Renal cortex interstitium (tissue), 15 donors: Measurements from ENCODE around the gene TSKS. TPM values are rescaled to one million over a fixed set of nuclear protein-coding genes. Genes with fewer than 3 reads are reported as not detected.

Source experiments
- DNase-seq, 11 donors: peaks; one replicate each; pipeline ENCODE4 v3.0.0-alpha.2; 2013; ENCODE audit warnings: low read depth in 9 of 11, low spot score in 4 of 11; ENCODE audit errors: extremely low read depth in 1 of 11
- long read RNA-seq, 16 experiments: transcript quantifications; one replicate each; lab custom pipeline, GENCODE V29; 2026
- polyA plus RNA-seq, 3 donors: library from polyadenylated mRNA; unstranded; fragments of 120-200 nt; gene quantifications; one replicate each; pipeline ENCODE4 v1.2.1, GENCODE V29; 2013; ENCODE audit not compliant: insufficient read length in 3 of 3

The TSKS gene, protein sequence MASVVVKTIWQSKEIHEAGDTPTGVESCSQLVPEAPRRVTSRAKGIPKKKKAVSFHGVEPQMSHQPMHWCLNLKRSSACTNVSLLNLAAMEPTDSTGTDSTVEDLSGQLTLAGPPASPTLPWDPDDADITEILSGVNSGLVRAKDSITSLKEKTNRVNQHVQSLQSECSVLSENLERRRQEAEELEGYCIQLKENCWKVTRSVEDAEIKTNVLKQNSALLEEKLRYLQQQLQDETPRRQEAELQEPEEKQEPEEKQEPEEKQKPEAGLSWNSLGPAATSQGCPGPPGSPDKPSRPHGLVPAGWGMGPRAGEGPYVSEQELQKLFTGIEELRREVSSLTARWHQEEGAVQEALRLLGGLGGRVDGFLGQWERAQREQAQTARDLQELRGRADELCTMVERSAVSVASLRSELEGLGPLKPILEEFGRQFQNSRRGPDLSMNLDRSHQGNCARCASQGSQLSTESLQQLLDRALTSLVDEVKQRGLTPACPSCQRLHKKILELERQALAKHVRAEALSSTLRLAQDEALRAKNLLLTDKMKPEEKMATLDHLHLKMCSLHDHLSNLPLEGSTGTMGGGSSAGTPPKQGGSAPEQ
- under 1 TPM in 2 of 3 donors, not detected in 1; 0.10 to 0.18 TPM for polyA plus RNA-seq
- long read RNA-seq, donor 1 = 0 reads
- long read RNA-seq, donor 2 = 0 reads
- long read RNA-seq, donor 3 = 0 reads
- long read RNA-seq, donor 4 = 0 reads
- long read RNA-seq, donor 5, partial matches to known transcripts = 811 of 900 reads
- long read RNA-seq, donor 5, other reads (novel, unspliced or antisense) = 89 of 900 reads
- long read RNA-seq, donor 6 = 0 reads
- long read RNA-seq, donor 7 = 0 reads
- long read RNA-seq, donor 8 = 0 reads
- long read RNA-seq, donor 9, partial matches to known transcripts = 0 of 1 reads
- long read RNA-seq, donor 9, other reads (novel, unspliced or antisense) = 0 of 1 reads
- long read RNA-seq, donor 10 = 0 reads
- long read RNA-seq, donor 11 = 0 reads
- long read RNA-seq, donor 12 = 0 reads
- long read RNA-seq, donor 13, partial matches to known transcripts = 440 of 764 reads
- long read RNA-seq, donor 13, other reads (novel, unspliced or antisense) = 324 of 764 reads
- long read RNA-seq, donor 14 = 0 reads
- long read RNA-seq, donor 15, partial matches to known transcripts = 68 of 170 reads
- long read RNA-seq, donor 15, other reads (novel, unspliced or antisense) = 101 of 170 reads
- long read RNA-seq, donor 16 = 0 reads

DNA sequence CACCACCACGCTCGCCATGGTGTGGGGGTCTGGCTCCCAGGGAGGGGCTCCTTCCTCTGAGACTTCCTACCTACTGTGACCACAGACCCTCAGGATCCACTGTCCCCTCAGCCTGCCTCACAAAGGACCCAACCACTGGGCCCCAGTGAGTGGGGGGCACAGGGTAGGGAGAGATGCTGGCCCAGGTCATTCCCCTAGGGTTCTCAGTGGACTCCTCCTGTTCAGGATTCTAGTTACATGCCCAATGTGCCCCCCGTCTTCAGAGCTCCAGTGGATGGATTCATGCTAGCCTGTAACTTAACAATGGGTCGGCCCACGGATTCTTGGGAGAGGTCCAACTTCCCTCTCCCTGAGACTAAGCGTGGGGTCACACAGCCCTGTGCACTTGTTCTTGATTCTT lies at the start of gene TSKS:
TSKS (minus strand) TSS at position 77 of the 400 bp plus-strand sequence; CDS start at position 18, 59 bp downstream.
- no peak for DNase-seq

DNA sequence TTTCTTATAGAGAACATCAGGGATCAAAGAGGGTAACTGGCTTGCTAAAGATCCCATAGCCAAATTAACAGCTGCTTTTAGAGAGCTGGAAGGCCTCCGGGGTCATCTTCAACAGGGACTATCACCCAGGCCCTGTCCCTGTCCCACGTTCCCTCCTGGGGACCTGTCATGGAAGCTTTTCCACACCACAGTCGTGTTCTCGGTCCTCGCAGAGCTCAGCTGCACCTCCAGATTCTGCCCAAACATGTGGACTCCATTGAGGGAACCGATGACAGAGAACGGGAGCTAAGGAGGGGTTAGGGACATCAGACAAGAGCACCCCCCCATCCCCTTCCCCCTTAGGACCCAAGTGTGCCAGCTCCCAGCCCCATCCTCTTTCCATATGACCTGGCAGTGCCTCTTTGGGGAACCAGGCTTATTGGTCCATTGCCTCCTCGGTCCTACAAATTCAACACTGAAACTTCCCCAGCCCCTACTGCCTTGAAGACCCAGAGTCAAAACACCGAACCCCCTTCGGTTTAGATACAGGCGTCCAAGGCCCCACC lies 49.4 kb upstream of the TSKS start:
- DNase-seq = no peak

GRCh38 chr19:49811328-49811727 lies 48.2 kb upstream of the TSKS start:
- no peak for DNase-seq

GRCh38 chr19:49809941-49810389 lies 46.9 kb upstream of the TSKS start:
- no peak for DNase-seq

DNA sequence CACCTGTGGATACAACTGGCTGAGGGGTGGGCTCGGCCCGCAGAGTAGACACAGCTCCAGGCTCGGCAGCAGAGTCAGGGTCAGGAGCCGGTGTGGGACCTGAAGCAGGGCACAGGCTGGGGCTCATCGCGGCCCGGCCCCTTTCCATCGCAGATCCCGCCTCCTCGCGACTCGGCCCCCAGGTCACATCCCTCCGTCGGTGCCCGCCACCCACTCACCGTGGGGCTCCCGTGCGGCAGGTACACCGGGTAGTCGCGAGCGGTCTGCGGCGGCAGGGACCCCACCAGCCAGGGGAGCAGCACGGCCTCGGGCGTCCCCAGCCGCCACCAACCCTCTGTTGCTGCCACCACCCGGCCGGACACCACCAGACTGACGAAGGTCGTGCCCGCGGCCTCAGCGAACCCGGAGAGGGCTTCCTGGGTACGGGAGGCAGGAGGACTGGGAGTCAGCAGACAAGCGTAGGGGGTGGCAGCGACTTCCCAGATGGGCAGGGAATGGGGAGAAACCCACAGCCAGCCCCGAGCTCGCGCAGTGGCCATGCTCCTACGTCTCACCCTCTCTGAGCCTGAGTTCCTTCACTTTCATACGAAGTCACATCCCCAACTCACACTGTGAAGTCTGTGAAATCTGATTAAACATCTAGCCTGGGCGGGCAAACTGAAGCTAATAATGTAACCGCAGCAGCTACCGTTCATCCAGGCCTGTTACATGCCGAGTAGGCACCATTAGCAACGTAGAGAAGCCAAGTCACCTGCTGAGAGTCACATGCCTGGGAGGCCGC lies 46.2 kb upstream of the TSKS start:
- no peak for DNase-seq

DNA sequence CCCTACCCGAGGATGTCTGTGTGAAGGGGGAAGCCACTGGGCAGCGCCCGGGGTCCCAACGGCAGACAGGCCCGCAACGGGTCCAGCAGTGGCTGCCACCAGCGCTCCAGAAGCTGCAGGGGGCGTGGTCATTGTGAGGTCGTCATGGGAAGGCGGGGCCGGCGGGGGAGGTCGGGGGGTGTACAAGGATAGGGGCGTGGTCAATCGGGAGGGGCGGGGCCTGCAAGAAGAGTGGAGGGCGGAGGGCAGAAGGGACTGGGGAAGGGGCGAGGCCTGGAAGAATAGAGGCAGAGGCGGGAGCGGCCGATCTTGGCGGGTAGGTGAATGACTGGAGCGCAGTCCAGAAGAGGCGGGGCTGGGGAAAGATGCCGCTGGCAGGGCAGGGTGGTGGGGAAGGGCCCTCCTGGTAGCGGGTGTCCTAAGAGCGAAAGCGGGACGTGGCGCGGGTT lies 45.6 kb upstream of the TSKS start:
- peak in 10 of 11 donors; percentile 72 to 91 (median 86) for DNase-seq

- no peak for DNase-seq
These were observed 45.0 kb upstream of the TSKS start for GRCh38 chr19:49807904-49808675.

DNA sequence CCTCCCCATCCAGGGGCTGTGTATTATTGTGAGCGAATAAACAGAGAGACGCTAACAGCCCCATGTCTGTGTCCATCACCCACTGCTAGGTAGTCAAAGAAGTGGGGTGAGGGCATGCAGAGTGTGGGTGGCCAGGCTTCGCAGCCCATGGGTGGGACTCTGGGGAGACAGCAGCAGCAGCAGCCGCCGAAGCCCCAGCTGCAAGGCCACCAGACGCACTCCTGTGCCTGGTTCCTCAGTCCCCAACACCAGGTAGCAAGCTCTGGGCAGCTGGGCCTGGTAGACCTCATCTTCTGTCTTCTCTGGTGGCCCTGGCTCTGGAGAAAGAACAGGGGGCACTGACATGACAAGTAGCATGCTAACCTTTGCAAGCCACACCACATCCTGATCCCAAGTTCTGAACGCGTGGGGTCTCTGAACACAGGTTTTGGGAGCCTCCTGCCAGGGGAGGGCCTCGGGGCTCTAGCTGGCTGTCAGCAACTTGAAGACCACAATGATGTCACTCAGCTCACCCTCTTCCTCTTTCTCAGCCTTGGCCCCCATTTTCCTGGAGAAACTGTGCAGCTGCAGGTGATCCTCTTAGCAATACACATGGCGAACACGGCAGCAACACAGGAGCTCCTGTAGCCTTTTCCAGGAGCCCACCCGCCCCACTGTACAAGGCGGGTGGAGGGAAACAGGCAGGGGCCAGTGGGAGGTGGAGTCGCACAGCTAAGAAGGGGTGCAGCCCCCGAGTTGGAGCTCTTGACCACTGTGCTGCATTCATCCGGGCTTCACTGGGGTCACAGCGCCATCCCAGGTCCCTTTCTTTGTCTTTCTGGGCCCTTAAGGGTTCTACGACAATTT lies 44.2 kb upstream of the TSKS start:
- no peak for DNase-seq

GRCh38 chr19:49806620-49806959 lies 43.5 kb upstream of the TSKS start:
- DNase-seq = no peak

GRCh38 chr19:49805822-49806619 lies 42.9 kb upstream of the TSKS start:
- DNase-seq = no peak

GRCh38 chr19:49803529-49803856 lies 40.4 kb upstream of the TSKS start:
- no peak for DNase-seq

DNA sequence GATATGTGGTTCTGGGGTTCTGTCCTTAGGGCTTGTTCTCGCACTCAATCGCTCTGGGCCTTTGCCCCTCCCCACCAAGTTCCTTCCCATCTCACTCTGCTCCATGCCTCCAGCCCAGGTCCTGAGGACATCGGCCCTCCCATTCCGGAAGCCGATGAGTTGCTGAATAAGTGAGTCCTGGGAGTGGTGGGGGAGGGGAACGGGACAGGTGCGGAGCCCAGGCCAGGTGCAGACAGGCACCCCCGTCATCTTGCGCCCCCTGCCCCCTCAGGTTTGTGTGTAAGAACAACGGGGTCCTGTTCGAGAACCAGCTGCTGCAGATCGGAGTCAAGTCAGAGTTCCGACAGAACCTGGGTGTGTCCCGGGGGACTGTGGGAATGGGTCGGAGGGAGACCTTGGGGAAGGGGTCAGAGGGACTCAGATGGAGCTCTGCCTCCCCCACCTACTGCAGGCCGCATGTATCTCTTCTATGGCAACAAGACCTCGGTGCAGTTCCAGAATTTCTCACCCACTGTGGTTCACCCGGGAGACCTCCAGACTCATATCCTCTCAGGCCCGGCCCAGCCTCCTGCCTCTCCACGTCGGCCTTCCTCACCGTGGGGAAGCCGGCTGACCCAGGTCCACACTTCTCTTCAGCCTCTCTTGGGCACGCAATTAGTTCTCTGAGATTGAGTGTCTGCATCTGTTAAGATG lies 39.9 kb upstream of the TSKS start:
- no peak for DNase-seq

DNA sequence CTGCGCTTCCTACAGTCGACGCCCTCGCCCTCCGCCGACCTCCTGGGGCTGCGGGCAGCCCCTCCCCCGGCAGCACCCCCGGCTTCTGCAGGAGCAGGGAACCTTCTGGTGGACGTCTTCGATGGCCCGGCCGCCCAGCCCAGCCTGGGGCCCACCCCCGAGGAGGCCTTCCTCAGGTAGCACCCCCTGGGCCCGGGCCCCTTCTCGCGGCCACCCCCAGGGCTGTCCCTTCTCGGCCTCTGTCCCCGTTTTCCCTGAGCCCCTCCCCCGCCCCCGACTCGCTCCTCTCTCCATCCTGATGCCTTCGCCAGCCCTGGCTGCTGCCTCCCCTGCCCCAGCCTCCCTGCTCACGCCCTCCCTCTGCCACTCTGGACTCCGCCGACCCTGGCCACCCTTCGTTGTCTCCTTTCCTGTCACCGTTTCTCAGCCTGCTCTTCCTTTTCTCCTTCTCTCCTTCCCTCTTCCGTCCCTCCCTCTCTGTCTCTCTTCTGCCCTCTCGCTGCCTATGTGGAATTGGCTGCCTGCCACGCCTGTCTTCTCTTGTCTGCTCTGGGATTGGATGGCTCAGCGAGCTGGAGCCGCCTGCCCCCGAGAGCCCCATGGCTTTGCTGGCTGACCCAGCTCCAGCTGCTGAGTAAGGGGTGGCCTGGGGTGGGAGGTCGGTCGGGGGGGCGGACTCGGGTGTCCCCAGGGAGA lies 39.0 kb upstream of the TSKS start:
- DNase-seq = peak; percentile 66 to 91 (median 84)

DNA sequence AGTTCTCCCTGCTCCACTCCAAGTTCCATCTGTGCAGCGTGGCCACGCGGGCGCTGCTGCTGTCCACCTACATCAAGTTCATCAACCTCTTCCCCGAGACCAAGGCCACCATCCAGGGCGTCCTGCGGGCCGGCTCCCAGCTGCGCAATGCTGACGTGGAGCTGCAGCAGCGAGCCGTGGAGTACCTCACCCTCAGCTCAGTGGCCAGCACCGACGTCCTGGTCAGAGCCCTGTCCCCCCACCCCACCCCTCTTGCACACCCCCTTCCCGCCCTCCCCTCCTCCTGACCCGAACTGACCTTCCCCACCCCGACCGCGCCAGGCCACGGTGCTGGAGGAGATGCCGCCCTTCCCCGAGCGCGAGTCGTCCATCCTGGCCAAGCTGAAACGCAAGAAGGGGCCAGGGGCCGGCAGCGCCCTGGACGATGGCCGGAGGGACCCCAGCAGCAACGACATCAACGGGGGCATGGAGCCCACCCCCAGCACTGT lies 38.3 kb upstream of the TSKS start:
- DNase-seq = no peak

- DNase-seq = no peak
These were observed 37.7 kb upstream of the TSKS start for GRCh38 chr19:49800771-49801170.
